Subcutaneous abdominal adipose tissue (tissue), 5 donors: ENCODE measurements around the gene EMILIN2.

Experiments used
- H3K27ac ChIP-seq: one replicate; pipeline ENCODE4 v1.7.0; 2013; ENCODE audit warnings: low read depth, mild to moderate bottlenecking, inconsistent platforms, low read length, moderate library complexity
- H3K27me3 ChIP-seq, 5 donors: one replicate each; pipeline ENCODE4 v1.7.0; 2013; ENCODE audit warnings: low read length in 5 of 5, inconsistent platforms in 1 of 5; ENCODE audit not compliant: control insufficient read depth in 5 of 5, insufficient read depth in 4 of 5
- H3K36me3 ChIP-seq, 5 donors: one replicate each; pipeline ENCODE4 v1.7.0; 2013; ENCODE audit warnings: low read length in 5 of 5; ENCODE audit not compliant: control insufficient read depth in 5 of 5, insufficient read depth in 5 of 5
- H3K4me1 ChIP-seq, 5 donors: one replicate each; pipeline ENCODE4 v1.7.0; 2013; ENCODE audit warnings: low read length in 5 of 5, mild to moderate bottlenecking in 3 of 5, moderate library complexity in 1 of 5; ENCODE audit not compliant: control insufficient read depth in 5 of 5, insufficient read depth in 5 of 5
- H3K4me3 ChIP-seq, 5 donors: one replicate each; pipeline ENCODE4 v1.7.0; 2013; ENCODE audit warnings: low read length in 5 of 5, low read depth in 1 of 5
- H3K9ac ChIP-seq, 5 donors: one replicate each; pipeline ENCODE4 v1.7.0; 2013; ENCODE audit warnings: low read length in 5 of 5, mild to moderate bottlenecking in 4 of 5, moderate library complexity in 3 of 5
- H3K9me3 ChIP-seq, 5 donors: one replicate each; pipeline ENCODE4 v1.7.0; 2013; ENCODE audit warnings: low read length in 5 of 5; ENCODE audit not compliant: control insufficient read depth in 5 of 5
- donor health status: healthy.
- donor health status: healthy.
- donor health status: healthy.
- donor health status: healthy.
- donor health status: healthy.

Gene EMILIN2

GRCh38 chr18:2871111-2871720 lies 24.4 kb downstream of the EMILIN2 start:
- Histone ChIP-seq H3K27ac (no peak overlapping the region), H3K4me1 (peaks cover 0 to 9% (median 4%) of the 10 kb centered on the region in 5 donors), H3K27me3 (peaks cover 0 to 4% (median 0%) of the 10 kb centered on the region in 5 donors), H3K9ac (no peak overlapping the region), H3K36me3 (no peaks in the 10 kb centered on the region), H3K4me3 (no peak overlapping the region), H3K9me3 (no peaks in the 10 kb centered on the region)

GRCh38 chr18:2872095-2872494 lies 25.3 kb downstream of the EMILIN2 start:
- no peaks in the 10 kb centered on the region for H3K9me3 ChIP-seq
- H3K27ac ChIP-seq, result no peak overlapping the region
- peaks cover 0 to 4% (median 0%) of the 10 kb centered on the region in 5 donors for H3K27me3 ChIP-seq
- no peak overlapping the region for H3K4me3 ChIP-seq
- H3K9ac ChIP-seq, result no peak overlapping the region
- H3K4me1 ChIP-seq, result peaks cover 0 to 11% (median 4%) of the 10 kb centered on the region in 5 donors
- H3K36me3 ChIP-seq, result no peaks in the 10 kb centered on the region

- Histone ChIP-seq H3K27ac (peak overlapping the region; percentile 27), H3K9ac (peak overlapping the region in 1 of 5 donors; percentile 75), H3K36me3 (no peaks in the 10 kb centered on the region), H3K4me3 (peak overlapping the region in 1 of 5 donors; percentile 13), H3K9me3 (no peaks in the 10 kb centered on the region), H3K4me1 (peaks cover 2 to 14% (median 5%) of the 10 kb centered on the region in 5 donors), H3K27me3 (peaks cover 0 to 4% (median 0%) of the 10 kb centered on the region in 5 donors)
These were observed 28.0 kb downstream of the EMILIN2 start for GRCh38 chr18:2874765-2875164.

GRCh38 chr18:2878656-2879330 lies 32.0 kb downstream of the EMILIN2 start:
- peaks cover 4 to 44% (median 23%) of the 10 kb centered on the region in 5 donors for H3K4me1 ChIP-seq
- H3K27me3 ChIP-seq, result peaks cover 0 to 4% (median 0%) of the 10 kb centered on the region in 5 donors
- no peak overlapping the region for H3K4me3 ChIP-seq
- no peak overlapping the region for H3K27ac ChIP-seq
- no peaks in the 10 kb centered on the region for H3K9me3 ChIP-seq
- H3K36me3 ChIP-seq, result no peaks in the 10 kb centered on the region
- H3K9ac ChIP-seq, result no peak overlapping the region

- Histone ChIP-seq H3K27ac (no peak overlapping the region), H3K27me3 (peaks cover 0 to 4% (median 0%) of the 10 kb centered on the region in 5 donors), H3K9ac (no peak overlapping the region), H3K4me3 (no peak overlapping the region), H3K9me3 (no peaks in the 10 kb centered on the region), H3K36me3 (no peaks in the 10 kb centered on the region), H3K4me1 (peaks cover 4 to 42% (median 23%) of the 10 kb centered on the region in 5 donors)
These were observed 33.1 kb downstream of the EMILIN2 start for GRCh38 chr18:2879889-2880288.

- H3K9me3 ChIP-seq, result no peaks in the 10 kb centered on the region
- H3K4me3 ChIP-seq, result no peak overlapping the region
- H3K27ac ChIP-seq, result no peak overlapping the region
- H3K27me3 ChIP-seq, result no peaks in the 10 kb centered on the region
- H3K9ac ChIP-seq, result no peak overlapping the region
- H3K36me3 ChIP-seq, result no peaks in the 10 kb centered on the region
- peaks cover 0 to 36% (median 23%) of the 10 kb centered on the region in 5 donors for H3K4me1 ChIP-seq
These were observed 33.7 kb downstream of the EMILIN2 start for GRCh38 chr18:2880473-2880872.

GRCh38 chr18:2881088-2881839 lies 34.5 kb downstream of the EMILIN2 start:
- Histone ChIP-seq H3K4me1 (peaks cover 0 to 36% (median 22%) of the 10 kb centered on the region in 5 donors), H3K36me3 (no peaks in the 10 kb centered on the region), H3K4me3 (no peak overlapping the region), H3K9ac (no peak overlapping the region), H3K9me3 (no peaks in the 10 kb centered on the region), H3K27ac (peak overlapping the region; percentile 54), H3K27me3 (no peaks in the 10 kb centered on the region)

GRCh38 chr18:2881840-2882195 lies 35.0 kb downstream of the EMILIN2 start:
- no peaks in the 10 kb centered on the region for H3K27me3 ChIP-seq
- H3K4me3 ChIP-seq, result no peak overlapping the region
- peak overlapping the region; percentile 54 for H3K27ac ChIP-seq
- H3K9ac ChIP-seq, result no peak overlapping the region
- H3K9me3 ChIP-seq, result peaks cover 0 to 4% (median 1%) of the 10 kb centered on the region in 5 donors
- H3K36me3 ChIP-seq, result no peaks in the 10 kb centered on the region
- H3K4me1 ChIP-seq, result peaks cover 0 to 36% (median 22%) of the 10 kb centered on the region in 5 donors

GRCh38 chr18:2882201-2882600 lies 35.4 kb downstream of the EMILIN2 start:
- peak overlapping the region; percentile 54 for H3K27ac ChIP-seq
- peaks cover 0 to 4% (median 2%) of the 10 kb centered on the region in 5 donors for H3K9me3 ChIP-seq
- peaks cover 0 to 33% (median 22%) of the 10 kb centered on the region in 5 donors for H3K4me1 ChIP-seq
- no peak overlapping the region for H3K4me3 ChIP-seq
- H3K27me3 ChIP-seq, result no peaks in the 10 kb centered on the region
- H3K36me3 ChIP-seq, result no peaks in the 10 kb centered on the region
- no peak overlapping the region for H3K9ac ChIP-seq
